Erythroblast (primary cell): ENCODE results near the gene LETM1.

Experiments used
- GATA1 ChIP-seq: IDR thresholded peaks from 2 replicates; pipeline ENCODE4 v1.6.1; 2011; ENCODE audit warnings: low read depth, mild to moderate bottlenecking, control low read depth, low read length, moderate library complexity
- POLR2A ChIP-seq: IDR thresholded peaks from 2 replicates; pipeline ENCODE4 v1.6.1; 2011; ENCODE audit warnings: mild to moderate bottlenecking, low read length

DNA sequence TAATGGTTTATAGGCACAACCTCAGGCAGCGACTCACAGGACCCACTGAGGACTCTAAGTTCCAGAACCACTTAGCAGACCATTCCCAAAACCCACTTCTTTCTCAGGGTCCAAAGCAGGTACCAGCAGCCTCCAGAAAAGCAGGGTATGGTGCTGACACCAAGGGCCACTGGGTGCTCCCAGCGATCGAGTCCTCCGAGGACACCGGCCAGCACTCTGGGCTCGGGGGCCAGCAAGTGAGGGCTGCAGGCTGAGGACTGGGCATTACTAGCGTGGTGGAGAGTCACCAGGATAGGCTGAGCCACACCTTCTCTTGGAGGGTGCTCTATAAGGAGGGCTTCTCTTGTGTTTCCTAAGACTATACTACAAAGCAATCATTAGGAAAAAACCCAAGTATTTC lies 19.3 kb downstream of the LETM1 start:
- no peak for TF ChIP-seq POLR2A
- TF ChIP-seq GATA1, result no peak
